Adipocyte (in vitro differentiated cells): Measurements from ENCODE around the gene SOS2.
A peak's percentile ranks its signal among the peaks of the same experiment; 100 is the strongest.

Experiments used
- DNase-seq: peaks from one replicate; pipeline ENCODE4 v3.0.0-alpha.2; 2015; ENCODE audit warnings: low read depth
- H3K27me3 ChIP-seq: replicated peaks from 2 replicates; pipeline ENCODE4 v1.7.0; 2013; ENCODE audit warnings: mild to moderate bottlenecking, low read length, moderate library complexity; ENCODE audit not compliant: control insufficient read depth, insufficient read depth
- H3K36me3 ChIP-seq: 2 replicates; pipeline ENCODE4 v1.7.0; 2013; ENCODE audit warnings: low read length, mild to moderate bottlenecking, moderate library complexity; ENCODE audit not compliant: control insufficient read depth, insufficient read depth, severe bottlenecking
- H3K4me1 ChIP-seq: 2 replicates; pipeline ENCODE4 v1.7.0; 2013; ENCODE audit warnings: mild to moderate bottlenecking, low read length, moderate library complexity; ENCODE audit not compliant: control insufficient read depth, insufficient read depth
- H3K4me3 ChIP-seq: 2 replicates; pipeline ENCODE4 v1.7.0; 2013; ENCODE audit warnings: mild to moderate bottlenecking, low read length, moderate library complexity
- H3K9ac ChIP-seq: 2 replicates; pipeline ENCODE4 v1.7.0; 2013; ENCODE audit warnings: mild to moderate bottlenecking, low read length, moderate library complexity
- H3K9me3 ChIP-seq: 2 replicates; pipeline ENCODE4 v1.7.0; 2013; ENCODE audit warnings: mild to moderate bottlenecking, low read length, moderate library complexity; ENCODE audit not compliant: control insufficient read depth

SOS2 gene

GRCh38 chr14:50094056-50094755, 137.2 kb downstream of the SOS2 start:
- H3K9me3 ChIP-seq, result no peaks in the 10 kb centered on the region
- DNase-seq, result no peak
- H3K9ac ChIP-seq, result no peak overlapping the region
- no peaks in the 10 kb centered on the region for H3K4me1 ChIP-seq
- no peak overlapping the region for H3K4me3 ChIP-seq
- H3K27me3 ChIP-seq, result no peaks in the 10 kb centered on the region
- peaks cover 6% of the 10 kb centered on the region for H3K36me3 ChIP-seq

DNA sequence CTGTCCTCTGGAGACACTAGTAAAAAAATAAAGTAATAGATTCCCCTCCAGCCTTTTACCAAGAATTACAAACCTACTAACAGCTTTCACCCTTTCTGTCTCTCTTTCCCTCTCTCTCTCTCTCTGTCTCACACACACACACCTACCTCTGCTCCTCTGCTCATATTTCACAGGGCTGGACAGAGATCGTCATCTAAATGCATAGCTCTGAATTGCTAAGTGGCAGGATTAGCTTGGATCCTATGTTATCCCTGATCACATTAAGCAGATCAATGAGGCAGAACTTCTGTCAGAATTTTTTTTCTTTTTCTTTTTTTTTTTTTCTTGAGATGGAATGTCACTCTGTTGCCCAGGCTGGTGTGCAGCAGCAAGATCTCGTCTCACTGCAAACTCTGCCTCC, 137.9 kb downstream of the SOS2 start:
- H3K4me1 ChIP-seq, result no peaks in the 10 kb centered on the region
- DNase-seq, result no peak
- H3K9ac ChIP-seq, result no peak overlapping the region
- no peaks in the 10 kb centered on the region for H3K27me3 ChIP-seq
- H3K4me3 ChIP-seq, result no peak overlapping the region
- H3K36me3 ChIP-seq, result peaks cover 11% of the 10 kb centered on the region
- no peaks in the 10 kb centered on the region for H3K9me3 ChIP-seq

DNA sequence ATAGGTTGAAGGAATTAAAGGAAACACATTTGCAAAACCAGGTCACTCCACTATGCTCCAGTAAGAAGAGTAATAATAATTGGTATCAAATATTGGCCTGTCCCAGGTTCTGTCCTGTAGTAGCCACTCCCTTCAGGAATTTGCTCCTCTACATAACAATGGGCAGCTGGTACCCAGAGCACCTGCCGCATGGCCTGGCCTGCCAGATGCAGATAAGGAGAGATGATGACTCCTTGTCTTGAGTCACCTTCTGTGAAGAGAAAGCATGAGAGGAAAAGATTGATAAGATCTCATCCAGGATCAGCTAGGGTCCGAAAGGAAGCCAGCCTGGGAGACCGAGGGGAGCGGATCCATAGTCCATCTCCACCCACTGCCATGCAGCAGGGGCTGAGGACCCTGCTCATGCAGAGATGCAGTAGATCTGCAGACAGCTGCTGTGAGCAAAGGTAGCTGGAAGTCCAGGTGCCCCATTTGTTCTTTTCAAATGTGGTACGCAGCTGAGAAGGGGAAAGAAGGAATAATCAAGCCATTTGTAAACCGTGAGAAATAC, 139.3 kb downstream of the SOS2 start:
- H3K9ac ChIP-seq, result no peak overlapping the region
- H3K36me3 ChIP-seq, result peaks cover 13% of the 10 kb centered on the region
- H3K27me3 ChIP-seq, result no peaks in the 10 kb centered on the region
- no peak for DNase-seq
- H3K9me3 ChIP-seq, result no peaks in the 10 kb centered on the region
- H3K4me1 ChIP-seq, result no peaks in the 10 kb centered on the region
- H3K4me3 ChIP-seq, result no peak overlapping the region

DNA sequence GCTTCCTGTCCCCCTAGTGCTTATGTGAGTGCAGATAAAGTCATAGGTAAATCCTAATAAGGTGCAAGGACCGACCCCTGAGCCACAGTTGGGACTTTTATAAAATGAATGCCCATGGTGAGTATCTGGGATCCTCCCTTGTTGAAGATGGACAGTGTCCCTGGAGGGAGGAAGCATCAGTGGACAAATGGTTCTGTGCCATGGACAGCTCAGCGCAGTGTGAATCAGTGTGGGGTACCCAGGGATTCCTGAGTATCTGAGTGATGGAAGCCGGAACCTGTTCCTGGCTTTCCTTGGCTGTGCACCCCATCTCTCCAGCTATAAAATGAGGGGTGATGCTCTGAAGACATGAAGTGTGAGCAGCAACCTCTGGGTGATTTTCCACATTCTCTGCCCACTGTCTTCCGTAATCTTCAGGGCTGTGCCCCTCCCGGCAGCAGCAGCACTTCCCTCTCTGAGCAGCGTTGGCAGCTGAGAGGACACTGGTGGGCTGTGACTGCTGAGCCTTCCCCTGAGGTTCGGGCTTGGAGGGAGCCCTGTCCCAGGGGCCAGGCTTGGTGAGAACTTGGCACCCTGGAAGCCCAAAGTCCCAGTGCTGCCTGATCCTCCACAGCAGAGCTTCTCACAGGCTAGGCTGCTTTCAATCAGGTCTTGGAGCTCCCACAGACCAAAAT, 140.0 kb downstream of the SOS2 start:
- H3K4me3 ChIP-seq, result no peak overlapping the region
- peaks cover 13% of the 10 kb centered on the region for H3K36me3 ChIP-seq
- no peak for DNase-seq
- H3K9ac ChIP-seq, result no peak overlapping the region
- H3K27me3 ChIP-seq, result no peaks in the 10 kb centered on the region
- no peaks in the 10 kb centered on the region for H3K9me3 ChIP-seq
- no peaks in the 10 kb centered on the region for H3K4me1 ChIP-seq

DNA sequence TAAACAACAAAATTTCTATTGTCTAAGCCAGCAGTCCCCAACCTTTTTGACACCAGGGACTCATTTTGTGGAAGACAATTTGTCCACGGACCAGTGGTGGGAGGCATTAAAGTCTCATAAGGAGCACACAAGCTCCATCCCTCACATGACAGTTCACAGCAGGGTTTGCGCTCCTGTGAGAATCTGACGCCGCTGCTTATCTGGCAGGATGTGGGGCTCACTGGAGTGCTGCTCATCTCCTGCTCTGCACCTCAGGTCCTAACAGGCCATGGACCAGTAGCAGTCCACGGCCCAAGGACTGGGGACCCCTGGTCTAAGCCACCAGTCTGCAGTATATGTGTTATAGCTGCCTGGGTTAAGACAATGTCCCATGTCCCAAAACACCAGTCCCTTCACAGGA, 142.2 kb downstream of the SOS2 start:
- Histone ChIP-seq H3K9me3 (no peaks in the 10 kb centered on the region), H3K4me1 (no peaks in the 10 kb centered on the region), H3K27me3 (no peaks in the 10 kb centered on the region), H3K4me3 (no peak overlapping the region), H3K36me3 (peaks cover 13% of the 10 kb centered on the region), H3K9ac (no peak overlapping the region)
- no peak for DNase-seq

- Histone ChIP-seq H3K4me3 (no peak overlapping the region), H3K36me3 (peaks cover 13% of the 10 kb centered on the region), H3K27me3 (no peaks in the 10 kb centered on the region), H3K9me3 (no peaks in the 10 kb centered on the region), H3K4me1 (no peaks in the 10 kb centered on the region), H3K9ac (no peak overlapping the region)
- no peak for DNase-seq
Measured at GRCh38 chr14:50088731-50089130, 142.6 kb downstream of the SOS2 start.

GRCh38 chr14:50088117-50088515, 143.3 kb downstream of the SOS2 start:
- Histone ChIP-seq H3K9me3 (no peaks in the 10 kb centered on the region), H3K4me3 (no peak overlapping the region), H3K36me3 (peaks cover 13% of the 10 kb centered on the region), H3K9ac (no peak overlapping the region), H3K27me3 (no peaks in the 10 kb centered on the region), H3K4me1 (no peaks in the 10 kb centered on the region)
- DNase-seq, result no peak

- H3K36me3 ChIP-seq, result peaks cover 13% of the 10 kb centered on the region
- no peak overlapping the region for H3K9ac ChIP-seq
- no peaks in the 10 kb centered on the region for H3K4me1 ChIP-seq
- H3K4me3 ChIP-seq, result no peak overlapping the region
- no peaks in the 10 kb centered on the region for H3K27me3 ChIP-seq
- DNase-seq, result no peak
- H3K9me3 ChIP-seq, result no peaks in the 10 kb centered on the region
Measured at GRCh38 chr14:50087341-50088116, 143.8 kb downstream of the SOS2 start.

DNA sequence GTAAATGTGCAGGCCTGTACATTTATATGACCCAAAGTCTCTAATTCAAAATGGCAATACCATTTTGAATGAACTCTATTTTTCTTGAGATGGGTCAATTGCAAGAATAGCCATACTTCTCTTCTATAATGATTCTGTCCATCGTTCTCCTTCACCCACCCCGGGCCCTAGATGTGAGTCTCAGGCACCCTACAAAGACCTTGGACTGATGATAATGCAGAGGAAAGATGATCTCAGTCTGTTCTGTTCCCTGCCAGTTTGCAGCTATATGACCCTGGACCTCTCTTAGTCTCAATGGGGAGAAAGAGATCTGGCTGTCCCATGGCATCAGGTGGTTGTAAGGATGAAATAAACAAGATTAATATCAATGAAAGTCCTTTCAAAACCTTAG, 145.1 kb downstream of the SOS2 start:
- DNase-seq, result no peak
- no peaks in the 10 kb centered on the region for H3K4me1 ChIP-seq

GRCh38 chr14:50085570-50086320, 145.6 kb downstream of the SOS2 start:
- Histone ChIP-seq H3K27me3 (no peaks in the 10 kb centered on the region), H3K36me3 (peaks cover 7% of the 10 kb centered on the region), H3K9ac (no peak overlapping the region), H3K9me3 (no peaks in the 10 kb centered on the region), H3K4me3 (no peak overlapping the region), H3K4me1 (no peaks in the 10 kb centered on the region)
- DNase-seq, result peak; percentile 47

More for the DNA sequence above, 145.1 kb downstream of the SOS2 start:
- H3K4me3 ChIP-seq, result no peak overlapping the region
- no peaks in the 10 kb centered on the region for H3K27me3 ChIP-seq
- H3K9me3 ChIP-seq, result no peaks in the 10 kb centered on the region
- H3K36me3 ChIP-seq, result peaks cover 7% of the 10 kb centered on the region
- H3K9ac ChIP-seq, result no peak overlapping the region

DNA sequence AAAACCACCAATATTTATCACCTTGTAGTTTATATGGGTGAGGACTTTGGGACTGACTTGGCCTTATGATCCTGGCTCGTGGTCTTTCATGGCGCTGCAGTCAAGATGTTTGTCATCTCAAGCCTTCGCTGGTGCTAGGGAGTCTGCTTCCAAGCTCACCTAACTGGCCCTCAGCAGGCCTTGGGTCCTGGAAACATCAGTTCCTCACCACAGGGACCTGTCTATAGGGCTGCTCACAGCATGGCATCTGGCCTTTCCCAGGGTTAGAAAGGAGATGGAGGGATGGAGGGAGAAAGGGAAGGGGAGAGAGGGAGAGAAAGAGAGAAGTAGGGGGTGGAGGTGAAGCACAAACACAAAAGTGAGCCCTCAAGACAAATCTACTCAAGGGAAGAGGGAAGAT, 146.7 kb downstream of the SOS2 start:
- no peak for DNase-seq
- no peaks in the 10 kb centered on the region for H3K27me3 ChIP-seq
- H3K9me3 ChIP-seq, result no peaks in the 10 kb centered on the region
- no peaks in the 10 kb centered on the region for H3K4me1 ChIP-seq
- peaks cover 7% of the 10 kb centered on the region for H3K36me3 ChIP-seq
- H3K4me3 ChIP-seq, result no peak overlapping the region
- no peak overlapping the region for H3K9ac ChIP-seq
